IMR-90 (cell line): ENCODE measurements around the gene TMCC1.

Source experiments
- CHD1 ChIP-seq: IDR thresholded peaks from 2 replicates; pipeline ENCODE4 v1.6.1; 2012; ENCODE audit warnings: low read depth, low read length, improper control_type of control experiment
- CTCF ChIP-seq: conservative IDR thresholded peaks from 2 replicates; pipeline ENCODE4 v1.5.1; 2012; ENCODE audit warnings: mild to moderate bottlenecking, low read depth, low read length, improper control_type of control experiment
- NFE2L2 ChIP-seq: fragments of 150-350 bp; IDR thresholded peaks from 2 replicates; pipeline ENCODE4 v1.6.1; 2016; ENCODE audit warnings: low read depth, mild to moderate bottlenecking, low read length
- RAD21 ChIP-seq: IDR thresholded peaks from 2 replicates; pipeline ENCODE4 v1.6.1; 2012; ENCODE audit warnings: low read length, improper control_type of control experiment
- SMC3 ChIP-seq: fragments of 150-350 bp; IDR thresholded peaks from 2 replicates; pipeline ENCODE4 v1.6.1; 2016; ENCODE audit warnings: low read depth, mild to moderate bottlenecking, antibody characterized with exemption, low read length, moderate library complexity
- USF2 ChIP-seq: fragments of 150-350 bp; IDR thresholded peaks from 2 replicates; pipeline ENCODE4 v1.6.1; 2017; ENCODE audit warnings: mild to moderate bottlenecking, antibody characterized with exemption, low read length, low read depth

GRCh38 chr3:129644836-129645235 lies 248.7 kb downstream of the TMCC1 start:
- TF ChIP-seq CTCF (no peak), CHD1 (no peak), NFE2L2 (no peak), USF2 (no peak), RAD21 (no peak), SMC3 (no peak)
